Stimulated activated CD8-positive, alpha-beta memory T cell treated with anti-CD3 and anti-CD28 coated beads, Interleukin-4, amount 100 ng/mL, for 1 hour (primary cell): ENCODE results near the gene RHBDL1.
"Not testable (repeated sequence)": the region's sequence is repeated elsewhere in the genome, so short reads cannot be mapped to it uniquely, and the experiment has no call there.

Experiments
- DNase-seq, 2 donors: peaks; one replicate each; pipeline ENCODE4 v3.0.0-alpha.2; 2020; ENCODE audit warnings: low read depth in 2 of 2, low spot score in 1 of 2

The RHBDL1 gene

DNA sequence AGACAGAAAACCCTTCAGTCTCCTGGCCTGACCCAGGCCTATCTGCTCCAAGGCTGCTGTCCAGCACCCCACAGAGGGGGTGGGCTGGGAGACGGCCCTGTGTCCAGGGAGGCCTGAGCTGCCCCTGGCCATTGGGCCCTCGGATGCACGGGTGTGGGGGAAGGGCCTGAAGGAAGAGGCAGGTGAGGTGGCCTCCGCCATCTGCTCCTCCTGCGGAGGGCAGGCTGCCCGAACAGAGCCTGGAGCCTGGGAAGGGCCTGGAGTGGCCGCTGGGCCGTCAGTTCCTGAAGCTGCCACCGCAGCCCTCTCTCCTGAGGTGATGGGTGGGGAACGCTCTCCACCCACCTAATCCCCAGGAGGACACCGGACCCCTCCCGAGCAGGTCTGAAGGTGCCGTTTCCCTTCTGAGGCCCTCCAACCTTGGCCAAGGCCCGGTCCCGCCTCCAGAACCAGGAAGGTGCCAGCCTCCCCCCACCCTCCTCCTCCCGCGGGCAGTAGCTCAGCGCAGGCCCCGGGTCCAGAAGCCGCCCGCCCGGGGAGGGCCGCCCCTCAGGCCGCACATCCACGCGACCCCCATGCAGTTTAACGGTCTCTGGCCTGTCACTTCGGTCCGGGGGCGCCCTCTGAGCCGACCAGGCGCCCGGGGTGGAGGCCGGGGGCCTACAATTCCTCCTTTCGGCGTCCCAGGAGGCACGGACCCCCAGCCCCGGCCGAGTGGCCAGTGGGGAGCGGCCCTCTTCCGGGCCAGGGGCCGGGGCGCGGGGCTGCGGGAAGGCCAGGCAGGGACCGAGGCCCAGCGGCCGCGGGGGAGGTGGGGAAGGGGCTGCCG, 29.3 kb downstream of the RHBDL1 start:
- DNase-seq, result no peak

DNA sequence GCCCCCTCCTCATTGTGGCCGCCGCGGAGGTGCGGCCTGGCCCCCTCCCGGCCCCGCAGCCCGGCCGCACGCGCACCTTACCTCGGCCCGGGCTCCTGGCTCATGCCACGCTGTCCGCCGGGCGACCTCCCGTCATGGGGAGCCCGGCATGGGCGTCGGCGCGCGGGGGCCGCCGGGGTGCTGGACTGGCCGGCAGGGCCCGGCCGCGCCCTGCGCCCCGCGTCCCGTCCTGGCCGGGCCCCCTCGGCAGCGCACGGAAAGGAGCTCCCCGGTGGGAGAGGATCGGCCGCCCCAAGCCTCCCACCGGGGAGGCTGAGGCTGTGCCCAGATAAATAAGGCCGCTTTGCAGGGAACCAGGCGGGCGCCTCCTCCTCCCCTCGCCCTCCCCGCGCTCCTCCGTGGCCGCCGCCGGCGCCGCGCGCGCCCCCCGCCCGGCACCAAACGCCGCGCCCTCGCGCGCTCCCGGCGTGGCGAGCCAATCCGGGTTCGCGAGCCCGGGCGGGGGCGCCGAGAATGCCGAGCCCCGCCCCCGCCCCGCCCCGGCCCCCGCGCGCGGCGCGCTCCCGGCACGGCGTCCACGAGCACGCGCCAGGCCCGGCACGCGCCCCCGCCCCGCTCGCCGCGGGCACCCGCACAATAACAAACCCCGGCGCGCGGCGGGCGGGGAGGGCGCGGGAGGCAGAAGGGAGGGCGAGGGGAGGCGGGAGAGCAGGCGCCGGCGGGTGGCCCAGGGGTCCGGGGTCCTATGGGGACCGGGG, 30.1 kb downstream of the RHBDL1 start, which contains the start of gene FBXL16:
Gene FBXL16 (minus strand): TSS at position 371 of the 758 bp plus-strand sequence. CDS start 8,396 bp downstream, outside the sequence.
- DNase-seq, result no peak

- DNase-seq, result no peak
Measured at GRCh38 chr16:706189-707061, 31.0 kb downstream of the RHBDL1 start.

DNA sequence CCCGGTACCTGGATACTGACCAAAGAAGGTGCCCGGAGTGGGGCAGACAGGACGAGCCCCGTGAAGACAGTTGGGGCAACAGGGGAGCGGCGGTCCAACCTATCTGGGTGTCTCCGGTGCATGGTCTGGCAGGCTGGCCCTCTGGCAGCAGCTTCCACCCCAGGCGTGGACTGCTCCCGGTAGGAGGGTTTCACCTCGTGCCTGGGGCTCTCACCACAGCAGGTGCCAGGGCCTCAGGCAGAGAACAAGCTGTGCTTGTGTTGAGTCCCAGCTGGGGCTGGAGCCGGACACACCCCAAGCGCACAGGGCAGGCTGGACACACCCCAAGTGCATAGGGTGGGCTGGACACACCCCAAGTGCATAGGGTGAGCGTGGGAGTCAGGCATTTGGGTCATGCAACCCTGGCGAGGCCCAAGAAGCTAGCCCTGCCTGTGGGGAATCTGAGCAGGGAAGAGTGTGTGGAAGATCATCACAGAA, 31.6 kb downstream of the RHBDL1 start:
- no peak for DNase-seq

DNA sequence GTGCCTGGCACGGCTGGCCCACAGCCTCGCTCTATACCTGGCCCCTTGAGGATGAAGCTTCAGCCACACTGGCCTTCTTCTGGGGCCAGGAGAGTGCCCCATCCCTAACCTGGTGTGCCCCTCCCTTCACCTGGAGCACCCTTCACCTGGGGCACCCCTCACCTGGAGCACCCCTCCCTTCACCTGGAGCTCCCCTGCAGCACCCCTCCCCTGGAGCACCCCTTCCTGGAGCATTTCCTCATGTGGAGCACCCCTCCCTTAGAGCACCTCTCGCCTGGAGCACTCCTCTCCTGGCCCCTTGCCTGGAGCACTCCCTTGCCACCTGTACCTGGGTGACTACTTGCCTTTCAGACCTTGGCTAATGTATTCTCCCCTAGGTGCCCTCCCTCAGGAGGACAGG, 32.5 kb downstream of the RHBDL1 start:
- DNase-seq, result no peak

- DNase-seq, result no peak
Measured at GRCh38 chr16:708959-709358, 33.5 kb downstream of the RHBDL1 start.

- DNase-seq, result no peak
Measured at GRCh38 chr16:709566-710499, 34.4 kb downstream of the RHBDL1 start.

DNA sequence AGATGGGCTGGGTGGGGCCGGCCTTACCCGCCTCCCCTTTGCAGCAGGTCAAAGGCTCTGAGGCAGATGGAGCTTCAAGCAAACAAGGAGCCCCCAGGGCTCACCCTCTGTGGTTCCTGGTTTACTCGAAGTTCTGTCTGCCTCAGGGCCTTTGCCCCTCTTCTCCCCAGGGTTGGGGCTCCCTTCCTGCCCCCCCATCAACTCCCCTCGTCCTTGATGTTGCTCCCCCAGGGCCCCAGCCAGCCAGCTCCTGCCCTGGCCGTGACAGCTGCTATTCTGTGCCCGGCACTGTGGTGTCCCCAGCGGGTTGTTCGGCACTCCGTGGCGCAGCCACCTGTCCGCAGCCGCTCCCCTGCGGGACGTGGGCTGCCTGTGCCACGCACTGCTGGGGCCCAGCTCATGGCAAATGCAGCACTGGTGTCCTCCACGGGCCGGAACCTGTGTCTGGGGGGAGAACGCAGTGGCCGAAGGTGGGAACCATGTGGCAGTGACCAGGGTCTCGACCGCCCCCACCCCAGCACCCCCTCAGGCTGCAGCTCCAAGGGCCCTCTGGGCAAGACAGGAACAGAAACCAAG, 35.1 kb downstream of the RHBDL1 start:
- DNase-seq, result no peak

- DNase-seq, result no peak
Measured at GRCh38 chr16:711084-711483, 35.6 kb downstream of the RHBDL1 start.

DNA sequence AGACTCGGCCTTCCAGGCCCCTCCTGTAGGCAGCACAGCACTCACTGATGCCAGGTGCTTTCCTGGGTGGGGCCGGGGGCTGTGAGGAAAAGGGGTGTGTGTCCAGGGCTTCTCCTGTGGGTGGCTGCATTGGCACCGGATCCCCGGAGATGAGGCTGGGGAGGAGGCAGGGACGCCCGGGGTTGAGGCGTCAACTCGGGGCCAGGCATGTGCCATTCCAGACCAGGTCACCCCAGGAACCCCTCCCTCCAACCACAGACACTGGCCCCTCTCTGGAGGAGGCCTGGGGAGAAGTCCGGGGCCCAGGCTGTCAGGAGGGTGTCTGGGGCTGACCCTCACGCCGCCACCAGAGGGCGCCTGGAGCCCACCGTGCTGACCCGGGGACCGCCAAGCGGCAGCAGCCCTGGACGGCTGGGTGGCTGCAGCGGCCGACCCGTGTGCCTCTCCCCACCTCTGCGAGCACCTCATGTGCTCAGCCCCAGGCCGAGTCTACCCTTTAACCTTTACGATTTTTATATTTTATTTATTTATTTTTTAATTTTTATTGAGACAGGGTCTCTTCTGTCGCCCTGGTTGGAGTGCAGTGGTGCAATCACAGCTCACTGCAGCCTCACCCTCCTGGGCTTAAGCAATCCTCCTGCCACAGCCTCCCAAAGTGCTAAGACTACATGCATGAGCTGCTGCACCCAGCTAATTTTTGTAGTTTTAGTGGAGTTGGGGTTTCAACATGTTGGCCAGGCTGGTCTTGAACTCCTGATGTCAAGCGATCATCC, 36.3 kb downstream of the RHBDL1 start:
- peak; percentile 58 to 63 for DNase-seq

- not testable (repeated sequence) for DNase-seq
Measured at GRCh38 chr16:712740-713250, 37.3 kb downstream of the RHBDL1 start.

- no peak for DNase-seq
Measured at GRCh38 chr16:714079-714478, 38.6 kb downstream of the RHBDL1 start.

DNA sequence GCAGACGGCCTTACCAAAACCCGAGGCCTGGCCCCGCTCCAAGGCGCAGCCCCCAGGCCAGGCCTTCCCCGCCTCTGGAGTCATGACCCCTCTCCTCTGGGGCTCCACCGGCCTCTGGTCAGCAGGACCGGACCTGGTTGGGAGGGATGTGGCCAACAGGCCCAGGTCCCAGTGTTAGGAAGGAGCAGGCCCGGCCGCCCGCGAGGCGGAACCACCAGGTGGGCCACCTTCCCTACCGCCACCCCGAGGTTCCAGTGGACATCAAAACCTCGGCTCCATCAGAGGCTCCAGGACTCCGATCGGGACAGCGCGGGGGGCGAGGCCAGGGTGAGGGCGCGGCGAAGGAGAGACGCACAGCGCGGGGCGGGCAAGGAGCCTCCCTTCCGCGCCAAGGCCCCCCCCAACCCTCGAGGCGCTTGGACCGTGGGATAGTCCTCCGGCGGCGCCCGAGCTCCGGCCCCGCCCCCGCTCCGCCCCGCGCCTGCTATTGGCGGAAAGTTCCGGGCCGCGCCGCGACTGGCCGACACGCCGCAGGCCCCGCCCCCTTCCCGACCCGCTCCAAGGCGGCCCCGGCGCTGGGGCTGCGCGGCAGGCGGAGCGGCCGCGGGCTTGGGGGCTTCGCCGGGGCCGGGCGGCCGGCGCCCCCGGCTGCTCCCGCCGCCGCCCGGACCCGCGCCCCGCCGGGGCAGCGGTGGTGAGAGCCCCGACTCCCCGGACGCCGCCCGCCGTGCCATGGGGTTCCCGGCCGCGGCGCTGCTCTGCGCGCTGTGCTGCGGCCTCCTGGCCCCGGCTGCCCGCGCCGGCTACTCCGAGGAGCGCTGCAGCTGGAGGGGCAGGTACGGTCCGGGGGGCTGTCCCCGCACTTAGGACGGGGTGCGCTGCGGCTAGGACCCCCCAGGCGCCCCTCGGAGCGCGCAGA, 39.3 kb downstream of the RHBDL1 start, which contains the start of gene METRN:
Gene METRN (plus strand): TSS at position 561 of the 919 bp plus-strand sequence. CDS start 172 bp downstream, at position 733.
- DNase-seq, result peak; percentile 76 to 77

GRCh38 chr16:715477-716199, 40.2 kb downstream of the RHBDL1 start:
- no peak for DNase-seq

GRCh38 chr16:716200-716568, 40.7 kb downstream of the RHBDL1 start:
- no peak for DNase-seq

GRCh38 chr16:716768-717325, 41.4 kb downstream of the RHBDL1 start:
- DNase-seq, result no peak
